Hepatocyte (in vitro differentiated cells): Measurements from ENCODE around the gene AGO3.

ENCODE experiments used
- EZH2 ChIP-seq: fragments of 200-600 bp; sonication (generic); IDR thresholded peaks from 2 replicates; pipeline ENCODE4 v1.6.1; 2016; ENCODE audit warnings: antibody characterized with exemption, mild to moderate bottlenecking, borderline replicate concordance
- EZH2phosphoT487 ChIP-seq: fragments of 200-600 bp; sonication (generic); IDR thresholded peaks from one replicate; pipeline ENCODE4 v1.6.1; 2018; ENCODE audit warnings: antibody characterized with exemption, mild to moderate bottlenecking, low read depth, moderate library complexity; ENCODE audit not compliant: unreplicated experiment, severe bottlenecking
- TF ChIP-seq, protein P1 (sequence below): fragments of 200-600 bp; sonication (generic); IDR thresholded peaks from 2 replicates; pipeline ENCODE4 v1.5.1; 2016; ENCODE audit warnings: antibody characterized with exemption, mild to moderate bottlenecking; ENCODE audit not compliant: poor library complexity

DNA sequence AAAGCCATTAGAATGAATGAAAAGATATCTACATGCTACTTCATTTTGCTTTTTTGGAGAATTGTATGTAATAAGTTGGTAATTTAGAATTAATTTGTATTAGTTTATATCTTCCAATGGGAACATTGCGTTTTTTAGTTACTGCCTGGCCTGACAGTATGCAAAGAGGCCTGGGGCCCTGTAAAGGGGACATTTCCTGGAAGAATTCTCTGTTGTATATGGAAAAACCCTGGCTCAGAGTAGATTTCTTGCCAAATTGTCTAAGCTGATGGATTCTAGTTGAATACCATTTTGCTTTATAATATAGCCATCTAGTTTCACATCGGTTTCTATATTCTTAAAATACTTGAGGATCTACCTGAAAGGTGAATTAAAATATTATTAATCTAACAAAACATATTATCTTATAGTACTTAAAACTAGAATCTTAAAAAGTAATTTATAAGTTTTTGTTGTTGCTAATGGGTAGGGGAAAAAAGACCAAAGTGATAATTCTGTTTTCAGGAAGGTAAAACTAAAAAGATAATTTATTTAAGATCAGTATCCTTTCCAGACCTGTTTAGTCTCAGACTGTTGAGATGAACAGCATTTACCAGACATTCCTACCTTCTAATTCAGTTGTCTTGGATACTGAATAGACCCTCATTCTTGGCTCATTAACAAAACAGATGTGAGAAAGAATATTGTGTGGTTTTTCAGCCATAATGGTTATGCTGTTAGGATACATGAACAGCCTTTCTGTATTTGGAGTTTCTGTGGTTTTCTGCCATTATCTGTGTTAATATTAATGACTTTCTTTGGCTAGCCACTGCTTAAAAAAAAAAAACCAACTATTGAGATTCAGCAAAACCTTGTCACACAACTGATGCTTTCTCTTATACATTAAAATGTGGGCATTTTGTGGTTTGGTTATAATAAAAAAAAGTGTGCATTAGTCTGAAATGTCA lies 4.8 kb downstream of the AGO3 start:
- TF ChIP-seq, protein P1, sequence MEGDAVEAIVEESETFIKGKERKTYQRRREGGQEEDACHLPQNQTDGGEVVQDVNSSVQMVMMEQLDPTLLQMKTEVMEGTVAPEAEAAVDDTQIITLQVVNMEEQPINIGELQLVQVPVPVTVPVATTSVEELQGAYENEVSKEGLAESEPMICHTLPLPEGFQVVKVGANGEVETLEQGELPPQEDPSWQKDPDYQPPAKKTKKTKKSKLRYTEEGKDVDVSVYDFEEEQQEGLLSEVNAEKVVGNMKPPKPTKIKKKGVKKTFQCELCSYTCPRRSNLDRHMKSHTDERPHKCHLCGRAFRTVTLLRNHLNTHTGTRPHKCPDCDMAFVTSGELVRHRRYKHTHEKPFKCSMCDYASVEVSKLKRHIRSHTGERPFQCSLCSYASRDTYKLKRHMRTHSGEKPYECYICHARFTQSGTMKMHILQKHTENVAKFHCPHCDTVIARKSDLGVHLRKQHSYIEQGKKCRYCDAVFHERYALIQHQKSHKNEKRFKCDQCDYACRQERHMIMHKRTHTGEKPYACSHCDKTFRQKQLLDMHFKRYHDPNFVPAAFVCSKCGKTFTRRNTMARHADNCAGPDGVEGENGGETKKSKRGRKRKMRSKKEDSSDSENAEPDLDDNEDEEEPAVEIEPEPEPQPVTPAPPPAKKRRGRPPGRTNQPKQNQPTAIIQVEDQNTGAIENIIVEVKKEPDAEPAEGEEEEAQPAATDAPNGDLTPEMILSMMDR = no peak
- TF ChIP-seq EZH2 = no peak
- no peak for TF ChIP-seq EZH2phosphoT487
